GM21529 (cell line): ENCODE measurements around the gene TGFBR3.

Experiments used
- ATAC-seq: cut with Tn5 transposase; IDR thresholded peaks from one replicate; pipeline ENCODE4 v1.9.1; 2021; ENCODE audit not compliant: unreplicated experiment

The TGFBR3 gene

GRCh38 chr1:91783423-91784170 lies 102.4 kb downstream of the TGFBR3 start:
- no peak for ATAC-seq

GRCh38 chr1:91781901-91782622 lies 103.9 kb downstream of the TGFBR3 start:
- no peak for ATAC-seq

GRCh38 chr1:91781371-91781825 lies 104.6 kb downstream of the TGFBR3 start:
- no peak for ATAC-seq

- no peak for ATAC-seq
These were observed 106.4 kb downstream of the TGFBR3 start for GRCh38 chr1:91779548-91780021.

- ATAC-seq, result no peak
These were observed 107.0 kb downstream of the TGFBR3 start for GRCh38 chr1:91778964-91779363.

GRCh38 chr1:91777630-91778300 lies 108.2 kb downstream of the TGFBR3 start:
- ATAC-seq, result no peak

GRCh38 chr1:91777196-91777595 lies 108.8 kb downstream of the TGFBR3 start:
- no peak for ATAC-seq

GRCh38 chr1:91776068-91776794 lies 109.7 kb downstream of the TGFBR3 start:
- ATAC-seq, result no peak

- ATAC-seq, result no peak
These were observed 110.7 kb downstream of the TGFBR3 start for GRCh38 chr1:91775227-91775626.

- ATAC-seq, result no peak
These were observed 111.3 kb downstream of the TGFBR3 start for GRCh38 chr1:91774520-91775203.

GRCh38 chr1:91771717-91772116 lies 114.2 kb downstream of the TGFBR3 start:
- no peak for ATAC-seq

GRCh38 chr1:91770667-91771268 lies 115.2 kb downstream of the TGFBR3 start:
- ATAC-seq, result no peak

GRCh38 chr1:91769742-91770141 lies 116.2 kb downstream of the TGFBR3 start:
- no peak for ATAC-seq

- ATAC-seq, result no peak
These were observed 116.9 kb downstream of the TGFBR3 start for GRCh38 chr1:91768786-91769725.

GRCh38 chr1:91768120-91768519 lies 117.8 kb downstream of the TGFBR3 start:
- ATAC-seq, result no peak

GRCh38 chr1:91766883-91767282 lies 119.1 kb downstream of the TGFBR3 start:
- ATAC-seq, result no peak

- no peak for ATAC-seq
These were observed 120.0 kb downstream of the TGFBR3 start for GRCh38 chr1:91765880-91766443.

GRCh38 chr1:91765293-91765692 lies 120.7 kb downstream of the TGFBR3 start:
- ATAC-seq, result no peak
